ENCODE measurements around the gene ATP8B4. TPM values are rescaled to one million over a fixed set of nuclear protein-coding genes. Genes with fewer than 3 reads are reported as not detected.

The ATP8B4 gene
- total and polyA plus RNA-seq, 10 of the 15 experiments (the other 5 are each of a cell fraction or from before 2014, with no cell fraction given): 0.02 to 0.94 (median 0.19) TPM

- ChIA-PET CTCF (interaction anchor here (0.9 to 1.6 kb wide), 3 partner anchors 9 to 830 kb away, joined by 4 to 9 read pairs (median 5); no protein-coding TSS in a partner anchor), POLR2A (interaction anchor here (0.6 to 1.3 kb wide), 2 partner anchors 11 to 59 kb away, joined by 5 to 6 read pairs; no protein-coding TSS in a partner anchor), RAD21 (ENCODE audit: unreplicated experiment) (interaction anchor here (1.8 kb wide), 1 partner anchor 10 kb away, joined by 4 read pairs; no protein-coding TSS in a partner anchor), SMC1A (ENCODE audit: uncharacterized antibody, unreplicated experiment) (interaction anchor here (1.1 to 2.2 kb wide), 5 partner anchors 9 to 64 kb away, joined by 3 to 7 read pairs (median 5); no protein-coding TSS in a partner anchor)
- ATAC-seq (no peak), DNase-seq (ENCODE audit: low read depth, low spot score) (no peak), FAIRE-seq (no peak)
- intact Hi-C loops (cut with micrococcal nuclease; ENCODE audit: unreplicated experiment) (no loop called here), in situ Hi-C loops (cut with MboI) (no loop called here)
- Histone ChIP-seq H3K27ac (ENCODE audit: control insufficient read depth, insufficient read depth) (no peak overlapping the region), H3K27me3 (replicated peaks in 1 of 2; ENCODE audit: control insufficient read depth in 2 of 2, insufficient read depth in 2 of 2, low read length in 1 of 2) (no peaks in the 10 kb centered on the region; a peak in 2 of 4 replicates), H3K79me2 (ENCODE audit: control insufficient read depth, insufficient read depth, low read length) (no peaks in the 10 kb centered on the region), H3K9me3 (replicated peaks; ENCODE audit: control insufficient read depth, insufficient read depth, low read length) (no peaks in the 10 kb centered on the region), H4K20me1 (ENCODE audit: control insufficient read depth, insufficient read depth) (no peaks in the 10 kb centered on the region), H3K36me3 (ENCODE audit: control insufficient read depth in 2 of 2, insufficient read depth in 2 of 2, low read length in 1 of 2) (no peaks in the 10 kb centered on the region), H3K9ac (ENCODE audit: control insufficient read depth, insufficient read depth, low read length) (no peak overlapping the region), H3K4me1 (ENCODE audit: control insufficient read depth, insufficient read depth, low read length) (no peaks in the 10 kb centered on the region), H2AFZ (ENCODE audit: control insufficient read depth, low read depth, low read length) (no peak overlapping the region), H3K4me2 (ENCODE audit: control insufficient read depth, insufficient read depth) (no peak overlapping the region), H3K4me3 (no peak overlapping the region)
- WGBS (ENCODE audit: insufficient coverage, insufficient replicate concordance, low lambda C conversion rate, missing lambda C conversion rate): 44% methylated on average over 4 of the region's 4 CpGs
- BruUV-seq (replicated peaks): no TSS peak
- TF ChIP-seq STAT1 (conservative IDR thresholded peaks at IDR 0.05) (no peak), NR2C1 (IDR thresholded peaks at IDR 0.05) (no peak), DPF2 (IDR thresholded peaks at IDR 0.05) (no peak), CEBPB (IDR thresholded peaks at IDR 0.05; ENCODE audit: borderline replicate concordance in 1 of 2, low read depth in 2 of 2, low read length in 2 of 2) (no peak), KDM1A (IDR thresholded peaks at IDR 0.05; ENCODE audit: borderline replicate concordance) (no peak), ZNF24 (IDR thresholded peaks at IDR 0.05) (no peak), EZH2 (IDR thresholded peaks at IDR 0.05; ENCODE audit: borderline replicate concordance, control insufficient read depth, low read depth, low read length) (no peak), POLR2AphosphoS5 (IDR thresholded peaks at IDR 0.05; ENCODE audit: low read length) (no peak), ZNF274 (IDR thresholded peaks at IDR 0.05; ENCODE audit: insufficient read depth, insufficient read length) (no peak), ZNF622 (IDR thresholded peaks at IDR 0.05) (no peak), NR2F1 (conservative IDR thresholded peaks at IDR 0.05) (no peak), TAF1 (IDR thresholded peaks at IDR 0.05; ENCODE audit: borderline replicate concordance, low read depth, low read length) (no peak), PBX3 (IDR thresholded peaks at IDR 0.05; ENCODE audit: insufficient replicate concordance, low read depth, low read length) (no peak), CEBPZ (IDR thresholded peaks at IDR 0.05; ENCODE audit: low read depth, low read length) (no peak)
- TF ChIP-seq, protein P1, sequence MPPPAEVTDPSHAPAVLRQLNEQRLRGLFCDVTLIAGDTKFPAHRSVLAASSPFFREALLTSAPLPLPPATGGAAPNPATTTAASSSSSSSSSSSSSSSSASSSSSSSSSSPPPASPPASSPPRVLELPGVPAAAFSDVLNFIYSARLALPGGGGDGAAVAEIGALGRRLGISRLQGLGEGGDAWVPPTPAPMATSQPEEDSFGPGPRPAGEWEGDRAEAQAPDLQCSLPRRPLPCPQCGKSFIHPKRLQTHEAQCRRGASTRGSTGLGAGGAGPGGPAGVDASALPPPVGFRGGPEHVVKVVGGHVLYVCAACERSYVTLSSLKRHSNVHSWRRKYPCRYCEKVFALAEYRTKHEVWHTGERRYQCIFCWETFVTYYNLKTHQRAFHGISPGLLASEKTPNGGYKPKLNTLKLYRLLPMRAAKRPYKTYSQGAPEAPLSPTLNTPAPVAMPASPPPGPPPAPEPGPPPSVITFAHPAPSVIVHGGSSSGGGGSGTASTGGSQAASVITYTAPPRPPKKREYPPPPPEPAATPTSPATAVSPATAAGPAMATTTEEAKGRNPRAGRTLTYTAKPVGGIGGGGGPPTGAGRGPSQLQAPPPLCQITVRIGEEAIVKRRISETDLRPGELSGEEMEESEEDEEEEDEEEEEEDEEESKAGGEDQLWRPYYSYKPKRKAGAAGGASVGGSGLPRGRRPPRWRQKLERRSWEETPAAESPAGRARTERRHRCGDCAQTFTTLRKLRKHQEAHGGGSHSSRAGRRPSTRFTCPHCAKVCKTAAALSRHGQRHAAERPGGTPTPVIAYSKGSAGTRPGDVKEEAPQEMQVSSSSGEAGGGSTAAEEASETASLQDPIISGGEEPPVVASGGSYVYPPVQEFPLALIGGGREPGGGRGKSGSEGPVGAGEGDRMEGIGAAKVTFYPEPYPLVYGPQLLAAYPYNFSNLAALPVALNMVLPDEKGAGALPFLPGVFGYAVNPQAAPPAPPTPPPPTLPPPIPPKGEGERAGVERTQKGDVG (CRISPR knock-in tag; IDR thresholded peaks at IDR 0.05): no peak
- TF ChIP-seq, protein P2, sequence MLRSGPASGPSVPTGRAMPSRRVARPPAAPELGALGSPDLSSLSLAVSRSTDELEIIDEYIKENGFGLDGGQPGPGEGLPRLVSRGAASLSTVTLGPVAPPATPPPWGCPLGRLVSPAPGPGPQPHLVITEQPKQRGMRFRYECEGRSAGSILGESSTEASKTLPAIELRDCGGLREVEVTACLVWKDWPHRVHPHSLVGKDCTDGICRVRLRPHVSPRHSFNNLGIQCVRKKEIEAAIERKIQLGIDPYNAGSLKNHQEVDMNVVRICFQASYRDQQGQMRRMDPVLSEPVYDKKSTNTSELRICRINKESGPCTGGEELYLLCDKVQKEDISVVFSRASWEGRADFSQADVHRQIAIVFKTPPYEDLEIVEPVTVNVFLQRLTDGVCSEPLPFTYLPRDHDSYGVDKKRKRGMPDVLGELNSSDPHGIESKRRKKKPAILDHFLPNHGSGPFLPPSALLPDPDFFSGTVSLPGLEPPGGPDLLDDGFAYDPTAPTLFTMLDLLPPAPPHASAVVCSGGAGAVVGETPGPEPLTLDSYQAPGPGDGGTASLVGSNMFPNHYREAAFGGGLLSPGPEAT (IDR thresholded peaks at IDR 0.05; ENCODE audit: low read depth): no peak
Measured at GRCh38 chr15:50066666-50067065, 52.4 kb downstream of the ATP8B4 start.

All from GM12878 (cell line).